GM12873 (cell line): ENCODE data around the gene ATP5MC2.

Source experiments
- TF ChIP-seq, protein P1 (sequence below): IDR thresholded peaks from 2 replicates; pipeline ENCODE4 v1.5.1; 2012; ENCODE audit warnings: low read depth, mild to moderate bottlenecking, moderate library complexity, low read length, control low read depth; ENCODE audit not compliant: insufficient read depth; ENCODE audit errors: missing control alignments

ATP5MC2 gene

GRCh38 chr12:53644133-53644532, 31.8 kb downstream of the ATP5MC2 start:
- TF ChIP-seq, protein P1, sequence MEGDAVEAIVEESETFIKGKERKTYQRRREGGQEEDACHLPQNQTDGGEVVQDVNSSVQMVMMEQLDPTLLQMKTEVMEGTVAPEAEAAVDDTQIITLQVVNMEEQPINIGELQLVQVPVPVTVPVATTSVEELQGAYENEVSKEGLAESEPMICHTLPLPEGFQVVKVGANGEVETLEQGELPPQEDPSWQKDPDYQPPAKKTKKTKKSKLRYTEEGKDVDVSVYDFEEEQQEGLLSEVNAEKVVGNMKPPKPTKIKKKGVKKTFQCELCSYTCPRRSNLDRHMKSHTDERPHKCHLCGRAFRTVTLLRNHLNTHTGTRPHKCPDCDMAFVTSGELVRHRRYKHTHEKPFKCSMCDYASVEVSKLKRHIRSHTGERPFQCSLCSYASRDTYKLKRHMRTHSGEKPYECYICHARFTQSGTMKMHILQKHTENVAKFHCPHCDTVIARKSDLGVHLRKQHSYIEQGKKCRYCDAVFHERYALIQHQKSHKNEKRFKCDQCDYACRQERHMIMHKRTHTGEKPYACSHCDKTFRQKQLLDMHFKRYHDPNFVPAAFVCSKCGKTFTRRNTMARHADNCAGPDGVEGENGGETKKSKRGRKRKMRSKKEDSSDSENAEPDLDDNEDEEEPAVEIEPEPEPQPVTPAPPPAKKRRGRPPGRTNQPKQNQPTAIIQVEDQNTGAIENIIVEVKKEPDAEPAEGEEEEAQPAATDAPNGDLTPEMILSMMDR, result no peak

GRCh38 chr12:53643232-53643979, 32.5 kb downstream of the ATP5MC2 start:
- TF ChIP-seq, protein P1, result no peak

- TF ChIP-seq, protein P1, result no peak
Observed at GRCh38 chr12:53638057-53638456, 37.8 kb downstream of the ATP5MC2 start.

DNA sequence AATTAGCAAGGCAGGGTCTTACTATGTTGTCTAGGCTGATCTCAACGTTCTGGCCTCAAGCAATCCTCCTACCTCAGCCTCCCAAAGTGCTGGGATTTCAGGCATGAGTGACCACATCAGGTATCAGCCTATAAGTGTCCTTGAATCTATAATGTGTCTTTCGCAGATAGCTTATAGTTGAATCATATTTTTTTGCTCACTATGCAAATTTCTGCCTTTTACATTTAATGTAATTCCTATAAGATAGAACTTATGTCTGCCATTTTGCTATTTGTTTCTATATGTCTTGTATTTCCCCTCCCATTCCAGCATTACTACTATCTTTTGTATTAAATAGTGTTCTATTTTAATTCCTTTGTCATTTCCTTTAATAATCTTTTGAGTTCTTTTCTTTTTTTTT, 39.2 kb downstream of the ATP5MC2 start:
- TF ChIP-seq, protein P1, result no peak

- TF ChIP-seq, protein P1, result no peak
Observed at GRCh38 chr12:53631721-53632120, 44.2 kb downstream of the ATP5MC2 start.

DNA sequence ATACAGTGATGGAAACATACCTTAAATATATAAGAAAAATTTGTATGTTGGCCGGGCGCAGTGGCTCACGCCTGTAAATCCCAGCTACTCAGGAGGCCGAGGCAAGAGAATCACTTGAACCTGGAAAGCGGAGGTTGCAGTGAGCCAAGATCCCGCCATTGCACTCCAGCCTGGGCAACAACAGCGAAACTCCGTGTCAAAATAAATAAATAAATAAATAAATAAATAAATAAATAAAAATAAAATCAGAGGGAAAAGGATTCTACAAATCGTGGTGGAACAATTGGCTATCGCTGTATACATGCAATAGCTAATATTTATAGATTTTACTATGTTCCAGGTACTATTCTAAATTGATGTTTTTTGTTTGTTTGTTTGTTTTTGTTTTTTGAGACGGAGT, 48.0 kb downstream of the ATP5MC2 start:
- TF ChIP-seq, protein P1, result no peak

GRCh38 chr12:53626702-53627169, 49.1 kb downstream of the ATP5MC2 start:
- TF ChIP-seq, protein P1, result no peak
